Stimulated activated CD8-positive, alpha-beta memory T cell treated with anti-CD3 and anti-CD28 coated beads, Interleukin-12 subunit alpha, Interleukin-12 subunit beta, amount 100 ng/mL, for 4 hours (primary cell): ENCODE measurements around the gene PRM3.

ENCODE experiments used
- DNase-seq: peaks from one replicate; pipeline ENCODE4 v3.0.0-alpha.2; 2020; ENCODE audit warnings: low read depth

PRM3 gene

DNA sequence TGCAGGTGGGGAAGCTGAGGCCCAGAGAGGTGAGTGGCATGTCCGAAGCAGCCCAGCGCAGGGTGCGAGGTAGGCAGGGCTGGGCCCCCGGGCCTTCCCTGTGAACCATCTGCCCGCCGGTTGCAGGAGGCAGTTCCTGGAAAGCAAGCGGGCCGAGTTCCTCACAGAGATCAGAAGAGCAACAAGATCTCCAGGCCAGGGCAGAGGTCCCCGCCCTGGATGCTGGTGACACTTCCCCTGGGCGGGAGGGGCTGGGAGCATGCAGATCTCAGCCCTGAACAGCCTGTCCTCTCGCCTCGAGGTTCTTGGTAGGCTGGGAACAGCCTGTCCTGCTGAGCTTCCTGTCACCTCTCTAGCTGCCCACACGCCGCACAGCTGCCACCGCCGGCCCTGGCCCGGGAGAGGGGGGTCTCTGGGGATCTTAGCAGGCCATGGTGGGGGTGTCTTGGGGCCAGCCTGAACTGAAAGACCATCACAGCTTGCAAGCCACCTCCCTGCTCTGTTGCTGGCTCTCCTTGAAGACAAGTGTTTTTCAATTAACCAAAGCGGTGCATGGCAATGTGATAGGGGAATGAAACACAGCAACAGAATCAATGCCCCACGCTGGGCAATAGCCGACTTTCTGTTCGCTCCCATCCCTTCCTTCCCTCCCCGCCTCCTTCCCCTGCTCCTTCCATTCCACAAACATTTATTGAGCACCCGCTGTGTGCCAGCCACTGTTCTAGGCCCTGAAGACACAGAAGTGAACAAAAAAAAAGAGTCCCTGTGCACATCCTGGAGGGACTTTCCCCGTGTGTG is 49.1 kb downstream of the PRM3 start:
- DNase-seq: peak; percentile 26
